Ovary (tissue), 3 donors: ENCODE results near the gene LENEP.

ENCODE experiments used
- POLR2A ChIP-seq: fragments of 450-650 bp; IDR thresholded peaks from one replicate; pipeline ENCODE4 v1.6.1; 2017; ENCODE audit warnings: antibody characterized with exemption, mild to moderate bottlenecking, moderate library complexity
- TF ChIP-seq, protein P1 (sequence below), 3 donors: fragments of 450-650 bp in 2 of 3; fragments of 200-600 bp in 1 of 3; IDR thresholded peaks; one replicate each; pipeline versions ENCODE4 v1.5.1 to v1.8.0; 2016 to 2022; ENCODE audit warnings: antibody characterized with exemption in 3 of 3, mild to moderate bottlenecking in 1 of 3
- donor health status: DM: no; HTN: no; CAD: no.

DNA sequence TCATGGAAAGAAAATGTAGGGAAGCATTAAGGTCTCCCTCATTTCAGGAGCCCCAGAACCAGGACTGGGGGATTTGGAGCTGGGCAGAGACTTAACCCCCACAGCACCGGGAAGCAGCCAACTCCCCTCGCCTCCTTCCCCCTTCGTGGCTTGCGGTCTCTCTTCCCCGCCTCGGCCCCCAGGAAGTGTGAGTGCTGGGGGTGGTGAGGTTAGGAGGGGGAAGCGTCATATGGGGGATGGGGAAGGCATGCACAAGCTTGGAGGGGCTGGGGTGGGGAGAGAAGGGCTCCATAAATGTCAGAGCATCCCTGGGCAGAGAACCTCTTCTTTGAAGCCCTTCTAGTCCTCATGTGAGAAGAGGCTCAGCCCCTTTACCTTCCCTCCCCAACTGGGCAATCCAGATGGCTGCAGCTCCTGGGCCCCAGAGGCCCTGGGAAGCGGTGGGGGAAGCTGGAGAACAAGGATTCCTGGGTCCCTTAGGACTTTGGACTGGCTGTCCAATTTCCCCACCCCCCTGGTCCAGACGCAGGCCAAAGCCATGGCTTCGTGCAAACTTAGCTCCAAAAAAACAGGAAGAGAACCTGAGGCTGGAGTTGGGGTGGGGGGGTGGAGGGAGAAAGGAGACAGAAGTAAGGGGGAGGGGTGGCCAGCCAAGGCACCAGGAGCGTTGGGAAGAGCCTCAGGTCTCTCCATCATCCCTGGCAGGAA lies 17.0 kb downstream of the LENEP start:
- TF ChIP-seq, protein P1, sequence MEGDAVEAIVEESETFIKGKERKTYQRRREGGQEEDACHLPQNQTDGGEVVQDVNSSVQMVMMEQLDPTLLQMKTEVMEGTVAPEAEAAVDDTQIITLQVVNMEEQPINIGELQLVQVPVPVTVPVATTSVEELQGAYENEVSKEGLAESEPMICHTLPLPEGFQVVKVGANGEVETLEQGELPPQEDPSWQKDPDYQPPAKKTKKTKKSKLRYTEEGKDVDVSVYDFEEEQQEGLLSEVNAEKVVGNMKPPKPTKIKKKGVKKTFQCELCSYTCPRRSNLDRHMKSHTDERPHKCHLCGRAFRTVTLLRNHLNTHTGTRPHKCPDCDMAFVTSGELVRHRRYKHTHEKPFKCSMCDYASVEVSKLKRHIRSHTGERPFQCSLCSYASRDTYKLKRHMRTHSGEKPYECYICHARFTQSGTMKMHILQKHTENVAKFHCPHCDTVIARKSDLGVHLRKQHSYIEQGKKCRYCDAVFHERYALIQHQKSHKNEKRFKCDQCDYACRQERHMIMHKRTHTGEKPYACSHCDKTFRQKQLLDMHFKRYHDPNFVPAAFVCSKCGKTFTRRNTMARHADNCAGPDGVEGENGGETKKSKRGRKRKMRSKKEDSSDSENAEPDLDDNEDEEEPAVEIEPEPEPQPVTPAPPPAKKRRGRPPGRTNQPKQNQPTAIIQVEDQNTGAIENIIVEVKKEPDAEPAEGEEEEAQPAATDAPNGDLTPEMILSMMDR (IDR thresholded peaks at IDR 0.05): no peak
- TF ChIP-seq POLR2A: no peak
